HEK293 (cell line): ENCODE measurements around the gene ENO2.

Experiments
- FEZF1 ChIP-seq: fragments of 450-650 bp; formaldehyde crosslinking; IDR thresholded peaks from 2 replicates; pipeline ENCODE4 v1.5.1; 2016; ENCODE audit warnings: missing biosample characterization, missing genetic modification characterization
- GLIS1 ChIP-seq: fragments of 450-650 bp; formaldehyde crosslinking; IDR thresholded peaks from 2 replicates; pipeline ENCODE4 v1.5.1; 2016; ENCODE audit warnings: missing biosample characterization, missing genetic modification characterization
- GLIS2 ChIP-seq: fragments of 450-650 bp; formaldehyde crosslinking; IDR thresholded peaks from 2 replicates; pipeline ENCODE4 v1.5.1; 2016; ENCODE audit warnings: missing biosample characterization, missing genetic modification characterization
- HOXA7 ChIP-seq: sonication (generic); formaldehyde crosslinking; IDR thresholded peaks from 2 replicates; pipeline ENCODE4 v1.8.1; 2022; ENCODE audit warnings: missing genetic modification reagents, borderline replicate concordance
- KLF8 ChIP-seq: fragments of 450-650 bp; formaldehyde crosslinking; IDR thresholded peaks from 2 replicates; pipeline ENCODE4 v1.5.1; 2016; ENCODE audit warnings: missing biosample characterization, missing genetic modification characterization
- PATZ1 ChIP-seq: fragments of 450-650 bp; formaldehyde crosslinking; IDR thresholded peaks from 2 replicates; pipeline ENCODE4 v1.5.1; 2016; ENCODE audit warnings: missing biosample characterization, missing genetic modification characterization
- PRDM6 ChIP-seq: fragments of 450-650 bp; formaldehyde crosslinking; IDR thresholded peaks from 2 replicates; pipeline ENCODE4 v1.5.1; 2017; ENCODE audit warnings: missing biosample characterization, missing genetic modification characterization
- SP2 ChIP-seq: fragments of 450-650 bp; formaldehyde crosslinking; IDR thresholded peaks from 2 replicates; pipeline ENCODE4 v1.5.1; 2016; ENCODE audit warnings: missing biosample characterization, missing genetic modification characterization
- TCF7L2 ChIP-seq: IDR thresholded peaks from 2 replicates; pipeline ENCODE4 v1.6.1; 2011; ENCODE audit warnings: low read depth, mild to moderate bottlenecking, inconsistent platforms, low read length, moderate library complexity, borderline replicate concordance
- ZBTB20 ChIP-seq: fragments of 450-650 bp; formaldehyde crosslinking; IDR thresholded peaks from 2 replicates; pipeline ENCODE4 v1.5.1; 2016; ENCODE audit warnings: missing biosample characterization, missing genetic modification characterization
- ZNF155 ChIP-seq: fragments of 450-650 bp; formaldehyde crosslinking; IDR thresholded peaks from 2 replicates; pipeline ENCODE4 v1.5.1; 2016; ENCODE audit warnings: missing biosample characterization, missing genetic modification characterization
- ZNF2 ChIP-seq: fragments of 450-650 bp; formaldehyde crosslinking; IDR thresholded peaks from 2 replicates; pipeline ENCODE4 v1.5.1; 2016; ENCODE audit warnings: missing biosample characterization, missing genetic modification characterization
- ZNF362 ChIP-seq: fragments of 450-650 bp; formaldehyde crosslinking; IDR thresholded peaks from 2 replicates; pipeline ENCODE4 v1.5.1; 2016; ENCODE audit warnings: missing biosample characterization, missing genetic modification characterization
- ZNF366 ChIP-seq: fragments of 450-650 bp; formaldehyde crosslinking; conservative IDR thresholded peaks from 2 replicates; pipeline ENCODE4 v1.5.1; 2016; ENCODE audit warnings: missing biosample characterization, missing genetic modification characterization
- TF ChIP-seq, protein P1 (sequence below): fragments of 450-650 bp; IDR thresholded peaks from 2 replicates; pipeline ENCODE4 v1.5.1; 2018; ENCODE audit warnings: missing biosample characterization, mild to moderate bottlenecking, missing genetic modification characterization
- TF ChIP-seq, protein P2 (sequence below): fragments of 450-650 bp; formaldehyde crosslinking; IDR thresholded peaks from 2 replicates; pipeline ENCODE4 v1.5.1; 2017; ENCODE audit warnings: missing biosample characterization, missing genetic modification characterization
- TF ChIP-seq, protein P3 (sequence below): fragments of 450-650 bp; formaldehyde crosslinking; IDR thresholded peaks from 2 replicates; pipeline ENCODE4 v1.5.1; 2017; ENCODE audit warnings: missing biosample characterization, missing genetic modification characterization
- TF ChIP-seq, protein P4 (sequence below): fragments of 450-650 bp; formaldehyde crosslinking; IDR thresholded peaks from 2 replicates; pipeline ENCODE4 v1.5.1; 2016; ENCODE audit warnings: missing biosample characterization, missing genetic modification characterization
- TF ChIP-seq, protein P5 (sequence below): fragments of 450-650 bp; formaldehyde crosslinking; IDR thresholded peaks from 2 replicates; pipeline ENCODE4 v1.5.1; 2016; ENCODE audit warnings: missing biosample characterization, missing genetic modification characterization
- TF ChIP-seq, protein P6 (sequence below): fragments of 450-650 bp; formaldehyde crosslinking; IDR thresholded peaks from 2 replicates; pipeline ENCODE4 v1.5.1; 2017; ENCODE audit warnings: missing biosample characterization, missing genetic modification characterization

ENO2 gene

GRCh38 chr12:6873094-6874014 is 41.0 kb upstream of the ENO2 start, which contains the start of gene SPSB2 (continued):
- 0 out of 2 replicates have a peak, but pooled peaks have one; percentile 21 for TF ChIP-seq ZNF2 (tag by site-specific recombination)
- peak; percentile 89 for TF ChIP-seq KLF8
- no peak for TF ChIP-seq FEZF1 (tag by site-specific recombination)
- TF ChIP-seq ZNF366 (tag by site-specific recombination) = 0 out of 2 replicates have a peak, but pooled peaks have one; percentile 28
- peak; percentile 93 for TF ChIP-seq PATZ1 (tag by site-specific recombination)
- no peak for TF ChIP-seq HOXA7 (CRISPR knock-in tag)
- peak; percentile 92 for TF ChIP-seq SP2
- TF ChIP-seq, protein P1, sequence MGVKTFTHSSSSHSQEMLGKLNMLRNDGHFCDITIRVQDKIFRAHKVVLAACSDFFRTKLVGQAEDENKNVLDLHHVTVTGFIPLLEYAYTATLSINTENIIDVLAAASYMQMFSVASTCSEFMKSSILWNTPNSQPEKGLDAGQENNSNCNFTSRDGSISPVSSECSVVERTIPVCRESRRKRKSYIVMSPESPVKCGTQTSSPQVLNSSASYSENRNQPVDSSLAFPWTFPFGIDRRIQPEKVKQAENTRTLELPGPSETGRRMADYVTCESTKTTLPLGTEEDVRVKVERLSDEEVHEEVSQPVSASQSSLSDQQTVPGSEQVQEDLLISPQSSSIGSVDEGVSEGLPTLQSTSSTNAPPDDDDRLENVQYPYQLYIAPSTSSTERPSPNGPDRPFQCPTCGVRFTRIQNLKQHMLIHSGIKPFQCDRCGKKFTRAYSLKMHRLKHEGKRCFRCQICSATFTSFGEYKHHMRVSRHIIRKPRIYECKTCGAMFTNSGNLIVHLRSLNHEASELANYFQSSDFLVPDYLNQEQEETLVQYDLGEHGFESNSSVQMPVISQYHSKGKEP (tag by site-specific recombination) = peak; percentile 59
- TF ChIP-seq, protein P2, sequence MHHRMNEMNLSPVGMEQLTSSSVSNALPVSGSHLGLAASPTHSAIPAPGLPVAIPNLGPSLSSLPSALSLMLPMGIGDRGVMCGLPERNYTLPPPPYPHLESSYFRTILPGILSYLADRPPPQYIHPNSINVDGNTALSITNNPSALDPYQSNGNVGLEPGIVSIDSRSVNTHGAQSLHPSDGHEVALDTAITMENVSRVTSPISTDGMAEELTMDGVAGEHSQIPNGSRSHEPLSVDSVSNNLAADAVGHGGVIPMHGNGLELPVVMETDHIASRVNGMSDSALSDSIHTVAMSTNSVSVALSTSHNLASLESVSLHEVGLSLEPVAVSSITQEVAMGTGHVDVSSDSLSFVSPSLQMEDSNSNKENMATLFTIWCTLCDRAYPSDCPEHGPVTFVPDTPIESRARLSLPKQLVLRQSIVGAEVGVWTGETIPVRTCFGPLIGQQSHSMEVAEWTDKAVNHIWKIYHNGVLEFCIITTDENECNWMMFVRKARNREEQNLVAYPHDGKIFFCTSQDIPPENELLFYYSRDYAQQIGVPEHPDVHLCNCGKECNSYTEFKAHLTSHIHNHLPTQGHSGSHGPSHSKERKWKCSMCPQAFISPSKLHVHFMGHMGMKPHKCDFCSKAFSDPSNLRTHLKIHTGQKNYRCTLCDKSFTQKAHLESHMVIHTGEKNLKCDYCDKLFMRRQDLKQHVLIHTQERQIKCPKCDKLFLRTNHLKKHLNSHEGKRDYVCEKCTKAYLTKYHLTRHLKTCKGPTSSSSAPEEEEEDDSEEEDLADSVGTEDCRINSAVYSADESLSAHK (tag by site-specific recombination) = no peak
- peak; percentile 77 for TF ChIP-seq GLIS2 (tag by site-specific recombination)
- TF ChIP-seq ZBTB20 = peak; percentile 66; the same call in 1 of the 2 replicates
- TF ChIP-seq, protein P3, sequence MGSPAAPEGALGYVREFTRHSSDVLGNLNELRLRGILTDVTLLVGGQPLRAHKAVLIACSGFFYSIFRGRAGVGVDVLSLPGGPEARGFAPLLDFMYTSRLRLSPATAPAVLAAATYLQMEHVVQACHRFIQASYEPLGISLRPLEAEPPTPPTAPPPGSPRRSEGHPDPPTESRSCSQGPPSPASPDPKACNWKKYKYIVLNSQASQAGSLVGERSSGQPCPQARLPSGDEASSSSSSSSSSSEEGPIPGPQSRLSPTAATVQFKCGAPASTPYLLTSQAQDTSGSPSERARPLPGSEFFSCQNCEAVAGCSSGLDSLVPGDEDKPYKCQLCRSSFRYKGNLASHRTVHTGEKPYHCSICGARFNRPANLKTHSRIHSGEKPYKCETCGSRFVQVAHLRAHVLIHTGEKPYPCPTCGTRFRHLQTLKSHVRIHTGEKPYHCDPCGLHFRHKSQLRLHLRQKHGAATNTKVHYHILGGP (tag by site-specific recombination) = no peak
- no peak for TF ChIP-seq TCF7L2
- TF ChIP-seq, protein P4, sequence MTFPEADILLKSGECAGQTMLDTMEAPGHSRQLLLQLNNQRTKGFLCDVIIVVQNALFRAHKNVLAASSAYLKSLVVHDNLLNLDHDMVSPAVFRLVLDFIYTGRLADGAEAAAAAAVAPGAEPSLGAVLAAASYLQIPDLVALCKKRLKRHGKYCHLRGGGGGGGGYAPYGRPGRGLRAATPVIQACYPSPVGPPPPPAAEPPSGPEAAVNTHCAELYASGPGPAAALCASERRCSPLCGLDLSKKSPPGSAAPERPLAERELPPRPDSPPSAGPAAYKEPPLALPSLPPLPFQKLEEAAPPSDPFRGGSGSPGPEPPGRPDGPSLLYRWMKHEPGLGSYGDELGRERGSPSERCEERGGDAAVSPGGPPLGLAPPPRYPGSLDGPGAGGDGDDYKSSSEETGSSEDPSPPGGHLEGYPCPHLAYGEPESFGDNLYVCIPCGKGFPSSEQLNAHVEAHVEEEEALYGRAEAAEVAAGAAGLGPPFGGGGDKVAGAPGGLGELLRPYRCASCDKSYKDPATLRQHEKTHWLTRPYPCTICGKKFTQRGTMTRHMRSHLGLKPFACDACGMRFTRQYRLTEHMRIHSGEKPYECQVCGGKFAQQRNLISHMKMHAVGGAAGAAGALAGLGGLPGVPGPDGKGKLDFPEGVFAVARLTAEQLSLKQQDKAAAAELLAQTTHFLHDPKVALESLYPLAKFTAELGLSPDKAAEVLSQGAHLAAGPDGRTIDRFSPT (tag by site-specific recombination) = peak; percentile 29
- TF ChIP-seq GLIS1 (tag by site-specific recombination) = peak; percentile 53
- TF ChIP-seq, protein P5, sequence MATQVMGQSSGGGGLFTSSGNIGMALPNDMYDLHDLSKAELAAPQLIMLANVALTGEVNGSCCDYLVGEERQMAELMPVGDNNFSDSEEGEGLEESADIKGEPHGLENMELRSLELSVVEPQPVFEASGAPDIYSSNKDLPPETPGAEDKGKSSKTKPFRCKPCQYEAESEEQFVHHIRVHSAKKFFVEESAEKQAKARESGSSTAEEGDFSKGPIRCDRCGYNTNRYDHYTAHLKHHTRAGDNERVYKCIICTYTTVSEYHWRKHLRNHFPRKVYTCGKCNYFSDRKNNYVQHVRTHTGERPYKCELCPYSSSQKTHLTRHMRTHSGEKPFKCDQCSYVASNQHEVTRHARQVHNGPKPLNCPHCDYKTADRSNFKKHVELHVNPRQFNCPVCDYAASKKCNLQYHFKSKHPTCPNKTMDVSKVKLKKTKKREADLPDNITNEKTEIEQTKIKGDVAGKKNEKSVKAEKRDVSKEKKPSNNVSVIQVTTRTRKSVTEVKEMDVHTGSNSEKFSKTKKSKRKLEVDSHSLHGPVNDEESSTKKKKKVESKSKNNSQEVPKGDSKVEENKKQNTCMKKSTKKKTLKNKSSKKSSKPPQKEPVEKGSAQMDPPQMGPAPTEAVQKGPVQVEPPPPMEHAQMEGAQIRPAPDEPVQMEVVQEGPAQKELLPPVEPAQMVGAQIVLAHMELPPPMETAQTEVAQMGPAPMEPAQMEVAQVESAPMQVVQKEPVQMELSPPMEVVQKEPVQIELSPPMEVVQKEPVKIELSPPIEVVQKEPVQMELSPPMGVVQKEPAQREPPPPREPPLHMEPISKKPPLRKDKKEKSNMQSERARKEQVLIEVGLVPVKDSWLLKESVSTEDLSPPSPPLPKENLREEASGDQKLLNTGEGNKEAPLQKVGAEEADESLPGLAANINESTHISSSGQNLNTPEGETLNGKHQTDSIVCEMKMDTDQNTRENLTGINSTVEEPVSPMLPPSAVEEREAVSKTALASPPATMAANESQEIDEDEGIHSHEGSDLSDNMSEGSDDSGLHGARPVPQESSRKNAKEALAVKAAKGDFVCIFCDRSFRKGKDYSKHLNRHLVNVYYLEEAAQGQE = no peak; the same call in 1 of the 2 replicates
- TF ChIP-seq ZNF155 (tag by site-specific recombination) = no peak
- TF ChIP-seq, protein P6, sequence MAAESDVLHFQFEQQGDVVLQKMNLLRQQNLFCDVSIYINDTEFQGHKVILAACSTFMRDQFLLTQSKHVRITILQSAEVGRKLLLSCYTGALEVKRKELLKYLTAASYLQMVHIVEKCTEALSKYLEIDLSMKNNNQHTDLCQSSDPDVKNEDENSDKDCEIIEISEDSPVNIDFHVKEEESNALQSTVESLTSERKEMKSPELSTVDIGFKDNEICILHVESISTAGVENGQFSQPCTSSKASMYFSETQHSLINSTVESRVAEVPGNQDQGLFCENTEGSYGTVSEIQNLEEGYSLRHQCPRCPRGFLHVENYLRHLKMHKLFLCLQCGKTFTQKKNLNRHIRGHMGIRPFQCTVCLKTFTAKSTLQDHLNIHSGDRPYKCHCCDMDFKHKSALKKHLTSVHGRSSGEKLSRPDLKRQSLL (tag by site-specific recombination) = peak; percentile 64
- TF ChIP-seq PRDM6 (tag by site-specific recombination) = no peak
- no peak for TF ChIP-seq ZNF362 (tag by site-specific recombination)
